ENCODE data around the gene PPP1R3F.
"Not testable (repeated sequence)": the region's sequence is repeated elsewhere in the genome, so short reads cannot be mapped to it uniquely, and the experiment has no call there.

- TF ChIP-seq CTCF (IDR thresholded peaks at IDR 0.05); ZFX (IDR thresholded peaks at IDR 0.05; ENCODE audit: borderline replicate concordance): not testable (repeated sequence)
Observed at GRCh38 chrX:49299293-49299692, 29.7 kb downstream of the PPP1R3F start.

All from 22Rv1 (cell line).